ENCODE data around the gene KLHL21. TPM values are rescaled to one million over a fixed set of nuclear protein-coding genes. Genes with fewer than 3 reads are reported as not detected.

Gene KLHL21
- total and polyA plus RNA-seq, 2 of the 4 experiments (the other 2 are of a cell fraction), result 12.0 to 36.7 TPM

- TF ChIP-seq CTCF (conservative IDR thresholded peaks at IDR 0.05; ENCODE audit: low read depth, low read length), result no peak
- no peak for TF ChIP-seq CEBPB (IDR thresholded peaks at IDR 0.05; ENCODE audit: low read depth, low read length)
- no peak for TF ChIP-seq SMC3 (IDR thresholded peaks at IDR 0.05; ENCODE audit: low read depth, low read length)
These were observed 23.9 kb downstream of the KLHL21 start (continued) for GRCh38 chr1:6578624-6579373.
